Endodermal cell (in vitro differentiated cells): ENCODE data around the gene PRR5L. TPM values are rescaled to one million over a fixed set of nuclear protein-coding genes. Genes with fewer than 3 reads are reported as not detected.

Experiments used
- DNase-seq: peaks from one replicate; pipeline ENCODE4 v3.0.0-alpha.2; 2017
- H3K27ac ChIP-seq: 2 replicates; pipeline ENCODE4 v1.5.1; 2013; ENCODE audit warnings: mild to moderate bottlenecking, low read depth, low read length, moderate library complexity
- H3K27me3 ChIP-seq: 2 replicates; pipeline ENCODE4 v1.6.1; 2013; ENCODE audit warnings: mild to moderate bottlenecking, low read length, moderate library complexity; ENCODE audit not compliant: insufficient read depth, control insufficient read depth, poor library complexity, severe bottlenecking
- H3K36me3 ChIP-seq: 2 replicates; pipeline ENCODE4 v1.7.0; 2013; ENCODE audit warnings: mild to moderate bottlenecking, low read length, moderate library complexity; ENCODE audit not compliant: control insufficient read depth, insufficient read depth
- H3K4me1 ChIP-seq: one replicate; pipeline ENCODE4 v1.7.0; 2013; ENCODE audit warnings: low read length; ENCODE audit not compliant: control insufficient read depth, insufficient read depth
- H3K4me3 ChIP-seq: 2 replicates; pipeline ENCODE4 v1.5.1; 2013; ENCODE audit warnings: mild to moderate bottlenecking, low read length, moderate library complexity
- H3K9ac ChIP-seq: 2 replicates; pipeline ENCODE4 v1.6.1; 2013; ENCODE audit warnings: mild to moderate bottlenecking, low read length, moderate library complexity; ENCODE audit not compliant: poor library complexity, severe bottlenecking; ENCODE audit errors: extremely low read depth
- H3K9me3 ChIP-seq: 2 replicates; pipeline ENCODE4 v1.6.1; 2013; ENCODE audit warnings: mild to moderate bottlenecking, low read length, moderate library complexity; ENCODE audit not compliant: control insufficient read depth
- H3K27ac Mint-ChIP-seq: 2 replicates; pipeline ENCODE4 v1.8.0; 2020; ENCODE audit warnings: mixed read lengths
- H3K27me3 Mint-ChIP-seq: 2 replicates; pipeline ENCODE4 v1.8.0; 2021; ENCODE audit warnings: mild to moderate bottlenecking, mixed read lengths; ENCODE audit not compliant: insufficient read depth
- H3K36me3 Mint-ChIP-seq: 2 replicates; pipeline ENCODE4 v1.8.0; 2020; ENCODE audit warnings: low read depth, mixed read lengths
- H3K4me1 Mint-ChIP-seq: 2 replicates; pipeline ENCODE4 v1.8.0; 2020; ENCODE audit warnings: mixed read lengths
- H3K4me3 Mint-ChIP-seq: 2 replicates; pipeline ENCODE4 v1.8.0; 2020; ENCODE audit warnings: mild to moderate bottlenecking, moderate library complexity, mixed read lengths
- H3K9me3 Mint-ChIP-seq: 2 replicates; pipeline ENCODE4 v1.8.0; 2020; ENCODE audit warnings: mild to moderate bottlenecking, mixed read lengths
- WGBS, 2 experiments: methylation state at CpG; one replicate each; pipeline versions ENCODE4 v1.1.5 to v1.1.7; 2013; ENCODE audit warnings: missing lambda C conversion rate in 2 of 2, mixed read lengths in 1 of 2; ENCODE audit not compliant: insufficient coverage in 1 of 2, insufficient read length in 1 of 2; 5-methylcytosine and 5-hydroxymethylcytosine counted together
- long read RNA-seq, 4 experiments: library from polyadenylated mRNA in 2 of 4; library from RNA in 1 of 4; library from capped mRNA in 1 of 4; stranded (forward) in 3 of 4; unstranded in 1 of 4; transcript quantifications; one replicate each; pipeline ENCODE4 v2.0.0, GENCODE V29; 2020 to 2021; ENCODE audit warnings: inconsistent platforms in 1 of 4
- polyA plus RNA-seq, 2 experiments: library from polyadenylated mRNA; stranded (reverse); fragments of 50-300 nt; gene quantifications; one replicate each; pipeline ENCODE4 v1.2.3, GENCODE V29; 2013
- total RNA-seq, 2 donors: library from RNA; stranded (reverse); fragmentation: NEBNext Ultra II Directional in 1 of 2; extraction: Animal tissue kit (Norgen Biotek cat#: 25700) in 1 of 2; gene quantifications; 2 replicates in 1 of 2; 3 replicates in 1 of 2; pipeline ENCODE4 v1.2.1, GENCODE V29; 2021
- TF ChIP-seq, protein P1 (sequence below): fragments of 200-600 bp; sonication (generic); conservative IDR thresholded peaks from 2 replicates; pipeline ENCODE4 v1.5.0; 2021; ENCODE audit warnings: antibody characterized with exemption, mild to moderate bottlenecking

Gene PRR5L, protein sequence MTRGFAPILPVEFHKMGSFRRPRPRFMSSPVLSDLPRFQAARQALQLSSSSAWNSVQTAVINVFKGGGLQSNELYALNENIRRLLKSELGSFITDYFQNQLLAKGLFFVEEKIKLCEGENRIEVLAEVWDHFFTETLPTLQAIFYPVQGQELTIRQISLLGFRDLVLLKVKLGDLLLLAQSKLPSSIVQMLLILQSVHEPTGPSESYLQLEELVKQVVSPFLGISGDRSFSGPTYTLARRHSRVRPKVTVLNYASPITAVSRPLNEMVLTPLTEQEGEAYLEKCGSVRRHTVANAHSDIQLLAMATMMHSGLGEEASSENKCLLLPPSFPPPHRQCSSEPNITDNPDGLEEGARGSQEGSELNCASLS
- 1 to 10 TPM; 5.3 to 7.2 TPM for total RNA-seq
- 8.3 TPM for polyA plus RNA-seq (2013, experiment 1 of 2)
- polyA plus RNA-seq (2013, experiment 2 of 2), result 9.9 TPM
- long read RNA-seq, experiment 1, result 0 reads
- long read RNA-seq, experiment 2, partial matches to known transcripts, result 2 of 8 reads
- long read RNA-seq, experiment 2, other reads (novel, unspliced or antisense), result 6 of 8 reads
- long read RNA-seq, experiment 3, partial matches to known transcripts, result 1 of 11 reads
- long read RNA-seq, experiment 3, other reads (novel, unspliced or antisense), result 9 of 11 reads
- long read RNA-seq, experiment 4, partial matches to known transcripts, result 0 of 1 reads
- long read RNA-seq, experiment 4, other reads (novel, unspliced or antisense), result 1 of 1 reads

DNA sequence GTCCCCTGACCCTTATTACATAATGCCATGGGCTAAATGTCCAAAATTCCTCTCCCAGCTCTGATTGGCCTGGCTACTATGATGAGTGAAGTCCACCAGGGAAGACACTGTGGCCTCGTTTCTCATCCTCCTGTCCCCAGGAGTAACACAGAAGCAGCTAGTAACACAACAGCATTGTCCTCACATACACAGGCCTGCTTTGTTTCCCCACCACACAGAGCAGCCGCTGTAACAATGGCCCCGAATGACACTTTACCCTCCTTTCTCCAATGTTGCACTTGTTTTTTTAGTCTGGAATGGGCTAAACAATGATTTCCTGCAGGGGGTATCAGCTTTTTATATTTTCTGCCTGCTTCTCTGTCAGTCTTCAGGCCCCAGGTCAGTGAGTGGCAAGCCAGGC, at the start of gene PRR5L:
Gene PRR5L (plus strand): TSS at position 363 of the 400 bp plus-strand sequence. CDS start 104,834 bp downstream, outside the sequence.
- WGBS, 2 experiments, result 63 to 89% methylated on average over 1 to 3 of the region's 3 CpGs
- no peak within 1 kb of the TSS for H3K27ac ChIP-seq
- TF ChIP-seq, protein P1, sequence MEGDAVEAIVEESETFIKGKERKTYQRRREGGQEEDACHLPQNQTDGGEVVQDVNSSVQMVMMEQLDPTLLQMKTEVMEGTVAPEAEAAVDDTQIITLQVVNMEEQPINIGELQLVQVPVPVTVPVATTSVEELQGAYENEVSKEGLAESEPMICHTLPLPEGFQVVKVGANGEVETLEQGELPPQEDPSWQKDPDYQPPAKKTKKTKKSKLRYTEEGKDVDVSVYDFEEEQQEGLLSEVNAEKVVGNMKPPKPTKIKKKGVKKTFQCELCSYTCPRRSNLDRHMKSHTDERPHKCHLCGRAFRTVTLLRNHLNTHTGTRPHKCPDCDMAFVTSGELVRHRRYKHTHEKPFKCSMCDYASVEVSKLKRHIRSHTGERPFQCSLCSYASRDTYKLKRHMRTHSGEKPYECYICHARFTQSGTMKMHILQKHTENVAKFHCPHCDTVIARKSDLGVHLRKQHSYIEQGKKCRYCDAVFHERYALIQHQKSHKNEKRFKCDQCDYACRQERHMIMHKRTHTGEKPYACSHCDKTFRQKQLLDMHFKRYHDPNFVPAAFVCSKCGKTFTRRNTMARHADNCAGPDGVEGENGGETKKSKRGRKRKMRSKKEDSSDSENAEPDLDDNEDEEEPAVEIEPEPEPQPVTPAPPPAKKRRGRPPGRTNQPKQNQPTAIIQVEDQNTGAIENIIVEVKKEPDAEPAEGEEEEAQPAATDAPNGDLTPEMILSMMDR, result no peak
- Mint-ChIP-seq H3K4me1 (no peaks in the 10 kb centered on the region), H3K36me3 (no peaks in the 10 kb centered on the region), H3K9me3 (peaks cover 6% of the 10 kb centered on the region), H3K4me3 (no peak within 1 kb of the TSS), H3K27me3 (peaks cover 22% of the 10 kb centered on the region), H3K27ac (no peak within 1 kb of the TSS)
- no peak for DNase-seq
- no peak within 1 kb of the TSS for H3K4me3 ChIP-seq
- H3K9me3 ChIP-seq, result no peaks in the 10 kb centered on the region
- no peak within 1 kb of the TSS for H3K9ac ChIP-seq
- peaks cover 20% of the 10 kb centered on the region for H3K27me3 ChIP-seq
- H3K4me1 ChIP-seq, result no peaks in the 10 kb centered on the region
- H3K36me3 ChIP-seq, result no peaks in the 10 kb centered on the region

DNA sequence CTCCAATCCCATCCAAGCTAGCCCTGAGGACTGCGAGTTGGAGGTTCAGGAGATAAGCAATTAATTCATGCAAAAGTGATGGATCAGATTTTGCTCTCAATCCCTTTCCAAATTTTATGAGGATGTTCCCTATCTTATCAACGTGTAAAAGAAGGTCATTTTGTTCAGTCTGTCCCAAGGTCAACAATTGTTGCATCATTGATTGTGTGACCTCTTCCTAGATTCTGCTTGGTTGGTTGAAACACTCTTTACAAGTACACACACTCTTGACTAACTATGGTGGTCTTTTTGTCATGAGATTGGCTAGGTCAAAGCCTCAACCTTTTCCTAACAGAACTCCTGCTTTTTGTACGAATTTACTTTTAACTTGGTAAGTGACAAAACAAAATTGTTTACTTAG, 48.6 kb upstream of the PRR5L start:
- no peaks in the 10 kb centered on the region for H3K36me3 ChIP-seq
- H3K4me1 ChIP-seq, result peaks cover 4% of the 10 kb centered on the region
- H3K9ac ChIP-seq, result no peak overlapping the region
- no peak for DNase-seq
- Mint-ChIP-seq H3K36me3 (no peaks in the 10 kb centered on the region), H3K4me1 (peaks cover 10% of the 10 kb centered on the region), H3K27ac (no peak overlapping the region), H3K9me3 (peaks cover 6% of the 10 kb centered on the region), H3K4me3 (no peak overlapping the region), H3K27me3 (no peaks in the 10 kb centered on the region)
- no peak overlapping the region for H3K27ac ChIP-seq
- no peaks in the 10 kb centered on the region for H3K27me3 ChIP-seq
- H3K4me3 ChIP-seq, result no peak overlapping the region
- peaks cover 8% of the 10 kb centered on the region for H3K9me3 ChIP-seq
- WGBS, 2 experiments, result 64 to 87% methylated on average over 2 to 3 of the region's 3 CpGs
- TF ChIP-seq, protein P1, result no peak

DNA sequence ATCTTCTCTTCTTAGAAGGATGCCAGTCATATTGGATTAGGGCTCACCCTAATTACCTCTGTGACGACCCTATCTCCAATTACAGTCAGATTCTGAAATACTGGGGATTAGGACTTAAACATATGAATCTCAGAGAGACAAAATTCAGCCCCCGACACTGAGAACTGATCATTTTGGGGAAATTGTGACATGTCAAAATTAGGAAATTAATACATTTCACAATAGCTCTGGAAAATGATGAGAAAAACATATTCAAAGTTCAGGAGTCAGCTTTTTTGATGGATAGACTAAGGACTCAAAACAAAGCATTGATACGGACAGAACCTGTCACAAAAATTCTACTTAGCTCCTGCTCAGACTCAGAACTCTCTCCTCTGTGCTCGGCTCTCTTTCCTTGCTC, 47.7 kb upstream of the PRR5L start:
- 83 to 90% methylated on average over 2 to 4 of the region's 4 CpGs for WGBS, 2 experiments
- DNase-seq, result no peak
- Histone ChIP-seq H3K4me1 (peaks cover 4% of the 10 kb centered on the region), H3K4me3 (no peak overlapping the region), H3K9me3 (peaks cover 8% of the 10 kb centered on the region), H3K9ac (no peak overlapping the region), H3K27me3 (no peaks in the 10 kb centered on the region), H3K36me3 (no peaks in the 10 kb centered on the region), H3K27ac (no peak overlapping the region)
- H3K9me3 Mint-ChIP-seq, result peaks cover 6% of the 10 kb centered on the region
- TF ChIP-seq, protein P1, result no peak
- H3K4me1 Mint-ChIP-seq, result peaks cover 12% of the 10 kb centered on the region
- H3K36me3 Mint-ChIP-seq, result no peaks in the 10 kb centered on the region
- H3K4me3 Mint-ChIP-seq, result no peak overlapping the region
- no peak overlapping the region for H3K27ac Mint-ChIP-seq
- no peaks in the 10 kb centered on the region for H3K27me3 Mint-ChIP-seq
